ENCODE measurements around the gene CTDSPL2. TPM values are rescaled to one million over a fixed set of nuclear protein-coding genes. Genes with fewer than 3 reads are reported as not detected.

CTDSPL2 gene
- total and polyA plus RNA-seq, 2 of the 8 experiments (the other 6 are each of a cell fraction or from before 2014, with no cell fraction given), result 25.2 to 64.7 TPM

GRCh38 chr15:44536302-44536961 lies 109.0 kb downstream of the CTDSPL2 start (continued):
- TF ChIP-seq RNF2 (IDR thresholded peaks at IDR 0.05; ENCODE audit: borderline replicate concordance, low read depth, low read length, missing control alignments, poor library complexity, severe bottlenecking), result no peak
- TF ChIP-seq MAX (IDR thresholded peaks at IDR 0.05), result no peak
- peak; percentile 25 for TF ChIP-seq ASH2L (IDR thresholded peaks at IDR 0.05; ENCODE audit: low read length)
- no peak for TF ChIP-seq CEBPB (IDR thresholded peaks at IDR 0.05; ENCODE audit: low read depth, low read length)
- no peak for TF ChIP-seq KDM1A (IDR thresholded peaks at IDR 0.05; ENCODE audit: borderline replicate concordance, low read length)
- TF ChIP-seq ATF3 (IDR thresholded peaks at IDR 0.05; ENCODE audit: insufficient read depth, low read depth, low read length), result no peak
- no peak for TF ChIP-seq CTBP2 (IDR thresholded peaks at IDR 0.05; ENCODE audit: borderline replicate concordance, insufficient read depth, insufficient read length, low read length)
- TF ChIP-seq SIX5 (IDR thresholded peaks at IDR 0.05; ENCODE audit: low read depth, low read length), result no peak
- TF ChIP-seq CBX5 (IDR thresholded peaks at IDR 0.05; ENCODE audit: low read depth, low read length), result no peak
- no peak for TF ChIP-seq EP300 (IDR thresholded peaks at IDR 0.05; ENCODE audit: borderline replicate concordance in 1 of 2, low read depth in 2 of 2, low read length in 2 of 2)
- peak in 1 of 2 experiments; percentile 20; a peak in 2 of 4 replicates for TF ChIP-seq RAD21 (IDR thresholded peaks at IDR 0.05 in 1 of 2, conservative IDR thresholded peaks at IDR 0.05 in 1 of 2; ENCODE audit: low read depth in 2 of 2, low read length in 2 of 2)
- TF ChIP-seq CHD2 (IDR thresholded peaks at IDR 0.05; ENCODE audit: low read length), result no peak
- no peak for TF ChIP-seq ZNF274 (IDR thresholded peaks at IDR 0.05; ENCODE audit: borderline replicate concordance, extremely low read depth, low read length)
- no peak for TF ChIP-seq SP4 (IDR thresholded peaks at IDR 0.05; ENCODE audit: low read length)
- no peak for TF ChIP-seq HDAC6 (IDR thresholded peaks at IDR 0.05; ENCODE audit: low read depth, low read length)
- no peak for TF ChIP-seq SRF (IDR thresholded peaks at IDR 0.05; ENCODE audit: low read depth, low read length)
- TF ChIP-seq YY1 (IDR thresholded peaks at IDR 0.05; ENCODE audit: low read depth, low read length), result peak; percentile 82
